Keratinocyte (primary cell): ENCODE measurements around the gene NALCN. TPM values are rescaled to one million over a fixed set of nuclear protein-coding genes. Genes with fewer than 3 reads are reported as not detected.

Experiments
- DNase-seq: peaks from one replicate; pipeline ENCODE4 v3.0.0-alpha.2; 2011; ENCODE audit warnings: low read depth, missing footprints, low spot score
- FAIRE-seq: peaks from 2 replicates; lab custom pipeline; 2011; peaks lifted over from hg19 to GRCh38; lab: Jason Lieb, UNC
- H2AFZ ChIP-seq: 2 replicates; pipeline ENCODE4 v1.6.0; 2012; ENCODE audit warnings: low read length, control low read depth, inconsistent platforms; ENCODE audit not compliant: control insufficient read depth
- H3K27ac ChIP-seq: 2 replicates; pipeline ENCODE4 v1.5.1; 2011; ENCODE audit warnings: low read length; ENCODE audit not compliant: control insufficient read depth, insufficient read depth
- H3K27me3 ChIP-seq: 3 replicates; pipeline ENCODE4 v1.6.0; 2011; ENCODE audit warnings: low read length; ENCODE audit not compliant: control insufficient read depth, insufficient read depth; ENCODE audit errors: extremely low read depth
- H3K36me3 ChIP-seq, 2 experiments: 2 replicates in 1 of 2; 3 replicates in 1 of 2; pipeline ENCODE4 v1.5.1; 2011; ENCODE audit warnings: low read length in 2 of 2, mild to moderate bottlenecking in 1 of 2; ENCODE audit not compliant: control insufficient read depth in 2 of 2, insufficient read depth in 2 of 2; ENCODE audit errors: extremely low read depth in 1 of 2
- H3K4me1 ChIP-seq: 3 replicates; pipeline ENCODE4 v1.5.1; 2011; ENCODE audit warnings: low read length; ENCODE audit not compliant: control insufficient read depth, insufficient read depth; ENCODE audit errors: extremely low read depth
- H3K4me2 ChIP-seq: 3 replicates; pipeline ENCODE4 v1.6.0; 2011; ENCODE audit warnings: low read depth, low read length; ENCODE audit not compliant: control insufficient read depth, insufficient read depth; ENCODE audit errors: extremely low read depth
- H3K4me3 ChIP-seq, 3 experiments: fragments of 200-600 bp in 1 of 3; sonication (generic) in 1 of 3; 2 replicates in 2 of 3; 3 replicates in 1 of 3; pipeline ENCODE4 v1.5.1; 2011 to 2016; ENCODE audit warnings: low read length in 3 of 3, mild to moderate bottlenecking in 3 of 3, control low read depth in 2 of 3, inconsistent platforms in 1 of 3, low read depth in 1 of 3, mixed read lengths in 1 of 3, mixed run types in 1 of 3, moderate library complexity in 1 of 3; ENCODE audit not compliant: control insufficient read depth in 2 of 3, insufficient read depth in 2 of 3; ENCODE audit errors: extremely low read depth in 1 of 3
- H3K79me2 ChIP-seq: 2 replicates; pipeline ENCODE4 v1.6.0; 2012; ENCODE audit warnings: low read length; ENCODE audit not compliant: control insufficient read depth, insufficient read depth
- H3K9ac ChIP-seq: 3 replicates; pipeline ENCODE4 v1.6.0; 2011; ENCODE audit warnings: low read length; ENCODE audit not compliant: control insufficient read depth, insufficient read depth; ENCODE audit errors: extremely low read depth
- H3K9me1 ChIP-seq: 3 replicates; pipeline ENCODE4 v1.6.0; 2011; ENCODE audit warnings: low read length; ENCODE audit not compliant: control insufficient read depth, insufficient read depth; ENCODE audit errors: extremely low read depth
- H3K9me3 ChIP-seq: 2 replicates; pipeline ENCODE4 v1.5.1; 2012; ENCODE audit warnings: low read depth, low read length; ENCODE audit not compliant: control insufficient read depth
- H4K20me1 ChIP-seq: 3 replicates; pipeline ENCODE4 v1.6.0; 2011; ENCODE audit warnings: low read length; ENCODE audit not compliant: control insufficient read depth, insufficient read depth; ENCODE audit errors: extremely low read depth
- EZH2 ChIP-seq: IDR thresholded peaks from one replicate; pipeline ENCODE4 v1.6.1; 2012; ENCODE audit warnings: inconsistent platforms, mild to moderate bottlenecking, low read length, moderate library complexity
- dilution Hi-C: fragments of 300-500 bp; cut with MboI; formaldehyde crosslinking; loops from one replicate; pipeline ENCODE4 v1.7.0; 2020; ENCODE audit warnings: low sequenced_read_pairs; ENCODE audit not compliant: extremely low pct_ligation_motif_present
- polyA plus RNA-seq, 5 experiments: library from polyadenylated mRNA; depleted of rRNA in 3 of 5; stranded (reverse) in 3 of 5; stranded (forward) in 1 of 5; unstranded in 1 of 5; fragments of >200 nt; gene quantifications; 1 replicate in 1 of 5; 2 replicates in 3 of 5; 3 replicates in 1 of 5; pipeline versions ENCODE4 v1.2.1 to v1.2.3, GENCODE V29; 2011 to 2012; ENCODE audit warnings: missing spikeins in 2 of 5, low read depth in 1 of 5, low replicate concordance in 1 of 5
- TF ChIP-seq, protein P1 (sequence below), 3 experiments: IDR thresholded peaks in 1 of 3; conservative IDR thresholded peaks in 1 of 3; optimal IDR thresholded peaks in 1 of 3; 2 replicates in 2 of 3; 3 replicates in 1 of 3; pipeline versions ENCODE3 to v1.5.1; 2011; ENCODE audit warnings: low read length in 3 of 3, mild to moderate bottlenecking in 3 of 3, moderate library complexity in 2 of 3, control low read depth in 1 of 3, inconsistent platforms in 1 of 3; ENCODE audit not compliant: insufficient read depth in 2 of 3; ENCODE audit errors: extremely low read depth in 1 of 3

The NALCN gene
- polyA plus RNA-seq, 1 donor (not counting 4 experiments of a cell fraction or from before 2014, with no cell fraction given) = 0.16 TPM

DNA sequence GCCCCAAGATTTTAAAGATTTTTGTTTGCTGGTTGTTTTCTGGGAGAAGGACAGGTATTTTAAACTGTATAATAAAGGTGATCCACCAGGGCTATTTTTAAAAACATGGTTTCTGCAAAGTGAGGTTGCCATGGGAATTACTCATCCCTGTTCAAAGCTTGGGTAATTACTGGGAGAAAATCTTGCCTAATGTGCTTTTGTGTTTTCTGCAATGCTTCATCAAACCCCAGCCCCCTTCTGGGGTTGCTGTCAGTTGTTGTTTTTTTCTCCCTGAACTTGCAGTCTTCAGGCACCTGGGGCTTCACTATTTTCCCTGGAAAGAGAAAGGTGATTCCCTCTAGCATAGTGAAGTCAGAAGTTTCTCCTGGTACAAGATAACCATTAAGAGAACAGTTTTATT, 277.2 kb downstream of the NALCN start:
- H3K9me3 ChIP-seq = no peaks in the 10 kb centered on the region
- FAIRE-seq = no peak
- no peaks in the 10 kb centered on the region for H3K4me1 ChIP-seq
- H3K36me3 ChIP-seq = no peaks in the 10 kb centered on the region
- no peak for DNase-seq
- no peak overlapping the region for H3K4me3 ChIP-seq
- no peak overlapping the region for H3K4me2 ChIP-seq
- no peaks in the 10 kb centered on the region for H3K27me3 ChIP-seq
- H3K9me1 ChIP-seq = no peaks in the 10 kb centered on the region
- TF ChIP-seq, protein P1, sequence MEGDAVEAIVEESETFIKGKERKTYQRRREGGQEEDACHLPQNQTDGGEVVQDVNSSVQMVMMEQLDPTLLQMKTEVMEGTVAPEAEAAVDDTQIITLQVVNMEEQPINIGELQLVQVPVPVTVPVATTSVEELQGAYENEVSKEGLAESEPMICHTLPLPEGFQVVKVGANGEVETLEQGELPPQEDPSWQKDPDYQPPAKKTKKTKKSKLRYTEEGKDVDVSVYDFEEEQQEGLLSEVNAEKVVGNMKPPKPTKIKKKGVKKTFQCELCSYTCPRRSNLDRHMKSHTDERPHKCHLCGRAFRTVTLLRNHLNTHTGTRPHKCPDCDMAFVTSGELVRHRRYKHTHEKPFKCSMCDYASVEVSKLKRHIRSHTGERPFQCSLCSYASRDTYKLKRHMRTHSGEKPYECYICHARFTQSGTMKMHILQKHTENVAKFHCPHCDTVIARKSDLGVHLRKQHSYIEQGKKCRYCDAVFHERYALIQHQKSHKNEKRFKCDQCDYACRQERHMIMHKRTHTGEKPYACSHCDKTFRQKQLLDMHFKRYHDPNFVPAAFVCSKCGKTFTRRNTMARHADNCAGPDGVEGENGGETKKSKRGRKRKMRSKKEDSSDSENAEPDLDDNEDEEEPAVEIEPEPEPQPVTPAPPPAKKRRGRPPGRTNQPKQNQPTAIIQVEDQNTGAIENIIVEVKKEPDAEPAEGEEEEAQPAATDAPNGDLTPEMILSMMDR (optimal IDR thresholded peaks at IDR 0.05 in 1 of 3, IDR thresholded peaks at IDR 0.05 in 1 of 3, conservative IDR thresholded peaks at IDR 0.05 in 1 of 3; ENCODE audit: extremely low read depth in 1 of 3, insufficient read depth in 2 of 3, low read length in 3 of 3) = no peak
- no peak overlapping the region for H3K27ac ChIP-seq
- no peaks in the 10 kb centered on the region for H4K20me1 ChIP-seq
- H3K9ac ChIP-seq = no peak overlapping the region
- H2AFZ ChIP-seq = no peak overlapping the region
- dilution Hi-C loops = no loop called here
- no peaks in the 10 kb centered on the region for H3K79me2 ChIP-seq

DNA sequence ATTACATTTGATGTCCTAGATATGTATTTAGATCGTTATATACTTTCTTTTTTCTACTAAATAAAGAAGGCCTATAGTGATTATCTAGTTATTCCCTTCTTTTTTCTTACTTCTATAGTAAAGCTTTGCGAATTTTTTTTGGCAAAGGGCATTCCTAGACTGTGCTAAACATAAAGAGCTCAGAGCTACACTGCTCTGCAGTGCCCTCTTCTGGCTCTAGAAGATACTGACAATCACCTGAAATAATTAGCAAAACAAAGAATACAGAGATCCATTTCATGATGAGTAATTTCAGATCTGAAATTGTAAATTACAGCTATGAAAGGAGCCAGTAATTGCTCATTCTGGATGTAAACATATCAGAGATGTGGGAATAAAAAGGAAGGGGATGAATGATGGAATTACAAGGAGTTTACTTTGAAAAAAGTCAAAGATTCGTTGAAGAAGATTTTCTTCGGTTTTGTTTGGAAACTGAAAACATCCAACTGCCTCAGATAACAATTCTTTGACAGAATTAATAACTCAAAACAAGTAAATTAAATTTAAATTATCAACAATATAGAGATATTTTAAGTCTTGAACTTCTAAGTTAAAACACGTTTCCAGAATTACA, 288.5 kb downstream of the NALCN start:
- DNase-seq (no peak), FAIRE-seq (peak; percentile 48)
- H3K9ac ChIP-seq = no peak overlapping the region
- H3K9me3 ChIP-seq = no peaks in the 10 kb centered on the region
- no peak overlapping the region for H2AFZ ChIP-seq
- H3K4me1 ChIP-seq = no peaks in the 10 kb centered on the region
- H4K20me1 ChIP-seq = no peaks in the 10 kb centered on the region
- no peaks in the 10 kb centered on the region for H3K79me2 ChIP-seq
- H3K27ac ChIP-seq = no peak overlapping the region
- H3K36me3 ChIP-seq = no peaks in the 10 kb centered on the region
- TF ChIP-seq, protein P1 (optimal IDR thresholded peaks at IDR 0.05 in 1 of 3, IDR thresholded peaks at IDR 0.05 in 1 of 3, conservative IDR thresholded peaks at IDR 0.05 in 1 of 3; ENCODE audit: extremely low read depth in 1 of 3, insufficient read depth in 2 of 3, low read length in 3 of 3) = peak in 2 of 3 experiments; percentile 58 to 62
- no peak for TF ChIP-seq EZH2
- dilution Hi-C loops = no loop called here
- H3K4me2 ChIP-seq = no peak overlapping the region
- H3K4me3 ChIP-seq = no peak overlapping the region
- H3K9me1 ChIP-seq = no peaks in the 10 kb centered on the region
- H3K27me3 ChIP-seq = no peaks in the 10 kb centered on the region
